Left lung (tissue), 10 donors: ENCODE measurements around the gene ENO3. TPM values are rescaled to one million over a fixed set of nuclear protein-coding genes. Genes with fewer than 3 reads are reported as not detected.
A peak's percentile ranks its signal among the peaks of the same experiment; 100 is the strongest.

Experiments used
- ATAC-seq: fragments of 200-7000 bp; cut with Tn5 transposase; one replicate; pipeline ENCODE4 v1.9.1; 2020; ENCODE audit warnings: moderate library complexity
- DNase-seq, 4 donors: peaks; one replicate each; pipeline ENCODE4 v3.0.0-alpha.2; 2013 to 2020
- H3K27ac ChIP-seq, 2 donors: fragments of 200-600 bp; sonication (generic) in 1 of 2; one replicate each; pipeline versions ENCODE4 v1.5.0 to v1.8.0; 2020 to 2021
- H3K27me3 ChIP-seq, 2 donors: fragments of 200-600 bp; sonication (generic) in 1 of 2; one replicate each; pipeline versions ENCODE4 v1.5.0 to v1.8.0; 2020 to 2021
- H3K36me3 ChIP-seq, 2 donors: fragments of 200-600 bp; sonication (generic) in 1 of 2; one replicate each; pipeline versions ENCODE4 v1.5.0 to v1.8.0; 2020 to 2021
- H3K4me1 ChIP-seq, 2 donors: fragments of 200-600 bp; one replicate each; pipeline ENCODE4 v1.8.0; 2021
- H3K4me3 ChIP-seq, 2 donors: fragments of 200-600 bp; sonication (generic) in 1 of 2; one replicate each; pipeline versions ENCODE4 v1.5.0 to v1.8.0; 2020 to 2021; ENCODE audit warnings: mild to moderate bottlenecking in 1 of 2
- H3K9me3 ChIP-seq, 2 donors: fragments of 200-600 bp; sonication (generic) in 1 of 2; one replicate each; pipeline versions ENCODE4 v1.5.0 to v1.8.0; 2020 to 2021
- intact Hi-C, 2 donors: fragments of 100-400 bp; cut with DNase I; formaldehyde crosslinking; loops; one replicate each; pipeline versions ENCODE4 v1.11.2 to v1.14.2; 2022
- polyA plus RNA-seq, 6 donors: library from polyadenylated mRNA; unstranded; fragments of 120-200 nt; gene quantifications; one replicate each; pipeline ENCODE4 v1.2.1, GENCODE V29; 2013; ENCODE audit not compliant: insufficient read length in 6 of 6
- total RNA-seq, 2 donors: library from RNA; stranded (reverse); fragmentation: NEBNext Ultra II Directional; extraction: Animal tissue kit (Norgen Biotek cat#: 25700); gene quantifications; one replicate each; pipeline ENCODE4 v1.2.1, GENCODE V29; 2021
- TF ChIP-seq, protein P1 (sequence below), 2 donors: fragments of 200-600 bp; sonication (generic) in 1 of 2; IDR thresholded peaks; one replicate each; pipeline versions ENCODE4 v1.5.0 to v1.8.0; 2021; ENCODE audit warnings: antibody characterized with exemption in 2 of 2
- donor health status: DM: no; HTN: yes; CAD: no.
- donor health status: DM: no; HTN: no; CAD: no.

The ENO3 gene
- total and polyA plus RNA-seq, 8 donors, result 10.7 to 22.4 (median 15.6) TPM

- DNase-seq, result peak; percentile 49 to 93 (median 67)
- H3K27ac ChIP-seq, result peak overlapping the region; percentile 99 to 100
- no peaks in the 10 kb centered on the region for H3K27me3 ChIP-seq
- intact Hi-C loops, result no loop called here
- no peaks in the 10 kb centered on the region for H3K9me3 ChIP-seq
- peaks cover 0 to 48% of the 10 kb centered on the region in 2 donors for H3K36me3 ChIP-seq
- TF ChIP-seq, protein P1, sequence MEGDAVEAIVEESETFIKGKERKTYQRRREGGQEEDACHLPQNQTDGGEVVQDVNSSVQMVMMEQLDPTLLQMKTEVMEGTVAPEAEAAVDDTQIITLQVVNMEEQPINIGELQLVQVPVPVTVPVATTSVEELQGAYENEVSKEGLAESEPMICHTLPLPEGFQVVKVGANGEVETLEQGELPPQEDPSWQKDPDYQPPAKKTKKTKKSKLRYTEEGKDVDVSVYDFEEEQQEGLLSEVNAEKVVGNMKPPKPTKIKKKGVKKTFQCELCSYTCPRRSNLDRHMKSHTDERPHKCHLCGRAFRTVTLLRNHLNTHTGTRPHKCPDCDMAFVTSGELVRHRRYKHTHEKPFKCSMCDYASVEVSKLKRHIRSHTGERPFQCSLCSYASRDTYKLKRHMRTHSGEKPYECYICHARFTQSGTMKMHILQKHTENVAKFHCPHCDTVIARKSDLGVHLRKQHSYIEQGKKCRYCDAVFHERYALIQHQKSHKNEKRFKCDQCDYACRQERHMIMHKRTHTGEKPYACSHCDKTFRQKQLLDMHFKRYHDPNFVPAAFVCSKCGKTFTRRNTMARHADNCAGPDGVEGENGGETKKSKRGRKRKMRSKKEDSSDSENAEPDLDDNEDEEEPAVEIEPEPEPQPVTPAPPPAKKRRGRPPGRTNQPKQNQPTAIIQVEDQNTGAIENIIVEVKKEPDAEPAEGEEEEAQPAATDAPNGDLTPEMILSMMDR (IDR thresholded peaks at IDR 0.05), result no peak
- peak; percentile 35 for ATAC-seq
- peak overlapping the region; percentile 87 to 100 for H3K4me3 ChIP-seq
- peaks cover 21 to 65% of the 10 kb centered on the region in 2 donors for H3K4me1 ChIP-seq
These were observed 3.3 kb upstream of the ENO3 start for GRCh38 chr17:4947411-4948165.

GRCh38 chr17:4948166-4948930 lies 2.6 kb upstream of the ENO3 start, which contains the start of gene PFN1:
Gene PFN1 (minus strand): TSS chr17:4948530. CDS start chr17:4948394, 136 bp downstream.
- peaks cover 21 to 57% of the 10 kb centered on the region in 2 donors for H3K4me1 ChIP-seq
- no peaks in the 10 kb centered on the region for H3K27me3 ChIP-seq
- peak within 1 kb of the TSS; percentile 99 to 100 for H3K27ac ChIP-seq
- intact Hi-C loops, result no loop called here
- ATAC-seq, result peak; percentile 79
- TF ChIP-seq, protein P1 (IDR thresholded peaks at IDR 0.05), result no peak
- H3K9me3 ChIP-seq, result no peaks in the 10 kb centered on the region
- peak; percentile 93 to 94 (median 94) for DNase-seq
- H3K4me3 ChIP-seq, result peak within 1 kb of the TSS; percentile 87 to 100
- H3K36me3 ChIP-seq, result peaks cover 0 to 40% of the 10 kb centered on the region in 2 donors

- no peaks in the 10 kb centered on the region for H3K27me3 ChIP-seq
- peaks cover 21 to 52% of the 10 kb centered on the region in 2 donors for H3K4me1 ChIP-seq
- intact Hi-C loops, result no loop called here
- peak overlapping the region; percentile 99 to 100 for H3K27ac ChIP-seq
- H3K9me3 ChIP-seq, result no peaks in the 10 kb centered on the region
- ATAC-seq, result peak; percentile 77
- H3K36me3 ChIP-seq, result peaks cover 0 to 35% of the 10 kb centered on the region in 2 donors
- peak overlapping the region; percentile 87 to 100 for H3K4me3 ChIP-seq
- peak in 3 of 4 donors; percentile 89 to 96 (median 94) for DNase-seq
- TF ChIP-seq, protein P1 (IDR thresholded peaks at IDR 0.05), result no peak
These were observed 2.0 kb upstream of the ENO3 start for GRCh38 chr17:4948931-4949320.

DNA sequence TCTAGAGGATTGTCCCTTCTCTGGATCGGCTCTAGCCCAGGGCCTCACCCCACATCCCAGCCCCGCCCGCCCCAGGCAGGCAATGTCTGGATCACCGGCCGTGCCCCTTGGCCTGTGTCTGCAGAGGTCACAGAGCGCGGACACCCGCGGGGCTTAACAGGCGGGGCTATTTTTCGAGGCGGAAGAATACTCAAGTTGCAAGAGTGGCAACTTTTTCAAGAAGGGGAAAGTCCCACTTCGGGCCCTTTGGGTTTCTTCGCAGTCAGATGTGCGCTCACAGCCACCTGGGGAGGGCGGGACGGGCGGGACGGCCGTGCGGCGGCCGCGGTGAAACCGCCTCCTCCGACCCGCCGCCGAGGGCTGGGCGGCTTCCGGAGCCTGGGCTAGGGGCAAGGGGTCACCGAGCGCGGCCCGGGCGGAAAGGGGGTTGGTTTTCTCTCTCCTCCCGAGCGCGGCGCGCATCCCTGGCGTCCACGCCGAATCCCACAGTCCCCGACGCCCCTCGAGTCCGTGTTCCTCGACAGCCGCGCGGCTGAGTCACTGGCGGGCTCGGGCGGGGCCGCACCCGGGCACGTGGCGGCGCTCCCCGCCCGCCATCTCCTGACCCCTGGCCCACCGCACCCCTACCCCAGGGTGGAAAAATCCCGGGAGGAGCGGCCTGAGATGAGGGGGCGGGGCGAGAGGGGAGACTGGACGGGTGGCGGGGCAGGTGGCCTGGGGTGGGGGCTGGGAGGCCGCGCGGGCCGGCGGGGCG lies 1.4 kb upstream of the ENO3 start:
- Histone ChIP-seq H3K4me1 (peaks cover 21 to 46% of the 10 kb centered on the region in 2 donors), H3K27ac (peak overlapping the region; percentile 99 to 100), H3K36me3 (peaks cover 0 to 29% of the 10 kb centered on the region in 2 donors), H3K27me3 (no peaks in the 10 kb centered on the region), H3K4me3 (peak overlapping the region; percentile 87 to 100), H3K9me3 (no peaks in the 10 kb centered on the region)
- TF ChIP-seq, protein P1 (IDR thresholded peaks at IDR 0.05), result no peak
- ATAC-seq (peak; percentile 55), DNase-seq (peak; percentile 43 to 95 (median 79))
- intact Hi-C loops, result no loop called here
